ENCODE data around the gene ASPG. TPM values are rescaled to one million over a fixed set of nuclear protein-coding genes. Genes with fewer than 3 reads are reported as not detected.

Gene ASPG
- total RNA-seq (ENCODE audit: low replicate concordance) = 0.29 TPM in 1 of 2 replicates, not detected in the other
- long read RNA-seq = 0 reads

DNA sequence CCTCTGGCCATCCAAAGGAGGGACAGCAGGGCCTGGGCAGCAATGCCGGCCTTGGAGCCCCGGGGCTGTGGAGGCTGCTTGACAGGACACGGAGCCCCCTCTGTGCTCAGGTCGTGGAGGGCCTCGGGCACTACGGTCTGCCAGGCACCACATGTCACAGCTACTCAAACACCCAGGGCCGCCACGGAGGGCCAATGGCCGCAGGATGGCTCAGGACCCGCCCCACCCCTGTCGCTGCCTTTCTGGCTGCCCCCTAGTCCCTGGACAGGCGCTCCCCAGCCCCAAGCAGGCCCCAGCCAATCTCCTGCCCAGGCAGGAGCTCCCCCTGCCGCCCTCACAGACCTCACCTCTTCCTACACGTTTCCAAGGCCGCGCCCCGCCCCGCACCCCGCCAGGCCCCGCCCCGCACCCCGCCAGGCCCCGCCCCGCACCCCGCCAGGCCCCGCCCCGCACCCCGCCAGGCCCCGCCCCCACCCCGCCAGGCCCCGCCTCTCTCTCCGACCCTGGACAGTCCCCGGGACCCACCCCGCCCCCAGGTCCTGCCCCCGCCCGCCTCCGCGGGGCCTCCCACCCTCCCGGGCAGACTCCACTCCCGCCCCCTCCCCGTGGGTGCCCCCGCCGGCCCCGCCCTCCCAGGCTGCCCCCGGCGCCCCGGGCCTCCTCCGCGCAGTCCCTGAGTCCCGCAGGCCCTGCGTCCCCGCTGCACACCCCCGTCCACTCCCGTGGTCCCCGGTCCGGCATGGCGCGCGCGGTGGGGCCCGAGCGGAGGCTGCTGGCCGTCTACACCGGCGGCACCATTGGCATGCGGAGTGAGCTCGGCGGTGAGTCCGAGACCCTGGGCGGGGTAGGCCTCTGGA is at the start of gene ASPG:
Gene ASPG, plus strand, starts transcription at position 669 of the 857 bp plus-strand sequence. Its CDS starts 71 bp downstream, at position 740.
- TF ChIP-seq, protein P1, sequence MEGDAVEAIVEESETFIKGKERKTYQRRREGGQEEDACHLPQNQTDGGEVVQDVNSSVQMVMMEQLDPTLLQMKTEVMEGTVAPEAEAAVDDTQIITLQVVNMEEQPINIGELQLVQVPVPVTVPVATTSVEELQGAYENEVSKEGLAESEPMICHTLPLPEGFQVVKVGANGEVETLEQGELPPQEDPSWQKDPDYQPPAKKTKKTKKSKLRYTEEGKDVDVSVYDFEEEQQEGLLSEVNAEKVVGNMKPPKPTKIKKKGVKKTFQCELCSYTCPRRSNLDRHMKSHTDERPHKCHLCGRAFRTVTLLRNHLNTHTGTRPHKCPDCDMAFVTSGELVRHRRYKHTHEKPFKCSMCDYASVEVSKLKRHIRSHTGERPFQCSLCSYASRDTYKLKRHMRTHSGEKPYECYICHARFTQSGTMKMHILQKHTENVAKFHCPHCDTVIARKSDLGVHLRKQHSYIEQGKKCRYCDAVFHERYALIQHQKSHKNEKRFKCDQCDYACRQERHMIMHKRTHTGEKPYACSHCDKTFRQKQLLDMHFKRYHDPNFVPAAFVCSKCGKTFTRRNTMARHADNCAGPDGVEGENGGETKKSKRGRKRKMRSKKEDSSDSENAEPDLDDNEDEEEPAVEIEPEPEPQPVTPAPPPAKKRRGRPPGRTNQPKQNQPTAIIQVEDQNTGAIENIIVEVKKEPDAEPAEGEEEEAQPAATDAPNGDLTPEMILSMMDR (conservative IDR thresholded peaks at IDR 0.05) = no peak
- no peak within 1 kb of the TSS for H3K4me3 Mint-ChIP-seq
- H3K9me3 Mint-ChIP-seq = no peaks in the 10 kb centered on the region
- no peaks in the 10 kb centered on the region for H3K4me1 Mint-ChIP-seq (ENCODE audit: unreplicated experiment)
- no peaks in the 10 kb centered on the region for H3K36me3 Mint-ChIP-seq
- no peak within 1 kb of the TSS for H3K27ac Mint-ChIP-seq
- no peak for DNase-seq (ENCODE audit: extremely low spot score, unreplicated experiment)
- H3K27me3 Mint-ChIP-seq = peaks cover 22% of the 10 kb centered on the region

DNA sequence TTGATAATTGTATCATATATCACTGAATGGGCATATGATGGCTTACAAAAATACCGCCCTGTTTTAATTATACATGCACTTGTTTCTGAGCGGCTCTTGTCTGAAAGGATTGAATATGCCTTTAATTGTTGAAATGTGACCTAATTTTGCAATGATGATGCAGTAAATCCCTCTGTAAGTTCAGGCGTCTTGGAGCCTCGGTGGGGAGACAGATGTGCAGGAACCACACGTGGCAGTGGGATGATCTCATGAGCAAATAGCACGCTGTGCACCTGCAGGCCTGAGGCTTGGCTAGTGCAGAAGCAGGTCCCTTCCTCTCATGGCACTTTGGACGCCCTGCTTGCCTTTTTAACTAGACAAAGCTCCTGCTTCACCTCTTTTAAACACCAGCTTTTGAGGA is 49.3 kb upstream of the ASPG start:
- H3K27ac Mint-ChIP-seq = no peak overlapping the region
- H3K4me1 Mint-ChIP-seq (ENCODE audit: unreplicated experiment) = no peaks in the 10 kb centered on the region
- H3K9me3 Mint-ChIP-seq = no peaks in the 10 kb centered on the region
- peaks cover 27% of the 10 kb centered on the region for H3K27me3 Mint-ChIP-seq
- no peaks in the 10 kb centered on the region for H3K36me3 Mint-ChIP-seq
- TF ChIP-seq, protein P1 (conservative IDR thresholded peaks at IDR 0.05) = no peak
- H3K4me3 Mint-ChIP-seq = no peak overlapping the region
- no peak for DNase-seq (ENCODE audit: extremely low spot score, unreplicated experiment)

DNA sequence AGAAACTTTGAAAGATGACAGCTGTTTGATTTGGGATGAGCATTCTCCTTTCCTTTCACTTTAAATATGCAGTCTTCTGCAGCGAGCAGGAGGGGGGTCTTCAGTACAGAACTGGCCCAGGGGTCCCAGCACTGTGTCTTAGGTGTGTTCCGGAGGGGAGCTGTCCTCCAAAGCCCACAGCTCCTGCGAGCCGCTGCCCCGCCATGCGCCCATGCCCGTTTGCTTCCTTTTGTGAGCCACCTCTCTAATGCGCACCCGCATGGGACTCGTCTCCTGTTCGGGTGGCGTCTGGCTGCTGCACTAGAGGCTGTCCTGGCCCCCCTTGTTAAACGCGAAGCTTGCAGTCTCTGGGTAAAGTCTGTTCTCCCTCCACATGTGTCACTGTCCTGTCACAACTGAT is 48.4 kb upstream of the ASPG start:
- H3K27ac Mint-ChIP-seq = no peak overlapping the region
- TF ChIP-seq, protein P1 (conservative IDR thresholded peaks at IDR 0.05) = no peak
- H3K9me3 Mint-ChIP-seq = no peaks in the 10 kb centered on the region
- no peak overlapping the region for H3K4me3 Mint-ChIP-seq
- no peaks in the 10 kb centered on the region for H3K36me3 Mint-ChIP-seq
- H3K4me1 Mint-ChIP-seq (ENCODE audit: unreplicated experiment) = no peaks in the 10 kb centered on the region
- DNase-seq (ENCODE audit: extremely low spot score, unreplicated experiment) = no peak
- H3K27me3 Mint-ChIP-seq = peaks cover 33% of the 10 kb centered on the region

DNA sequence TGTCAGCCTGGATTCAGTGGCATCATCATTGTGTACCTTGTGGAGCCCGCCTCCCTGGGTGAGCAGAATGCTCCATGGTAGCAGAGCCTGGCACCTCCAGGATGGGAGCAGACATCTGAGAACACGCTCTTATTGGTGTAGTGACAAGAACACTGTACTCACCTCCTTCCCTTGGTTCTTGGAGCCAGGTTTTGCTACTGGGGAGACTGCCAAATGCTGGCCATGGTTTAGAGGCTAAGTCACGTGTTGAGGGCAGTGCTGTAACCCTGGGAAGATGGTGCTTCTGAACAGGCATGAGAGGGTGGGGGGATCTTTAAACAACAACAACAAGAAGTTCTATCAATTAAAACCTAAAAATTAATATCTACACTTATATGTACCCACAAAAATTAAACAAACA is 47.6 kb upstream of the ASPG start:
- DNase-seq (ENCODE audit: extremely low spot score, unreplicated experiment) = no peak
- TF ChIP-seq, protein P1 (conservative IDR thresholded peaks at IDR 0.05) = no peak
- Mint-ChIP-seq H3K9me3 (no peaks in the 10 kb centered on the region), H3K4me1 (ENCODE audit: unreplicated experiment) (no peaks in the 10 kb centered on the region), H3K27ac (no peak overlapping the region), H3K36me3 (no peaks in the 10 kb centered on the region), H3K27me3 (peaks cover 33% of the 10 kb centered on the region), H3K4me3 (no peak overlapping the region)

DNA sequence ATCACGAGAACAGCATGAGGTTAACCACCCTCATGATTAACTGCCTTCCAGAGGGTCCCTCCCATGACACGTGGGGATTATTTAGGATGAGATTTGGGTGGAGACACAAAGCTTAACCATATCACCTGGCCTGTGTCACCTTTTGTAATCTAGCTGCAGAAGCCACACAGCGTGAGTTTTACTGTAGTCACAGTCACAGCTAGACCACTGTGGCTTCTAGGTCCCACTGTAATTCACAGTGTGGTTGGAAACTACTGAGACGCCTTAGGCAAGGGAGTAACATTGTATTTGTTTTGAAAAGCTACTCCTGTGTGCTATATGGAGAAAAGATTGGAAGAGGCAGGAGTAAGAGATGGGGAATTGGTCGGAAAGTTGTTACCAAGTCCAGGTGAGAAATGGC is 46.3 kb upstream of the ASPG start:
- H3K4me3 Mint-ChIP-seq = no peak overlapping the region
- no peaks in the 10 kb centered on the region for H3K4me1 Mint-ChIP-seq (ENCODE audit: unreplicated experiment)
- TF ChIP-seq, protein P1 (conservative IDR thresholded peaks at IDR 0.05) = no peak
- H3K27me3 Mint-ChIP-seq = peaks cover 26% of the 10 kb centered on the region
- no peaks in the 10 kb centered on the region for H3K36me3 Mint-ChIP-seq
- no peak for DNase-seq (ENCODE audit: extremely low spot score, unreplicated experiment)
- H3K27ac Mint-ChIP-seq = no peak overlapping the region
- no peaks in the 10 kb centered on the region for H3K9me3 Mint-ChIP-seq
